HCT116 (cell line): Measurements from ENCODE around the gene SPAG6. TPM values are rescaled to one million over a fixed set of nuclear protein-coding genes. Genes with fewer than 3 reads are reported as not detected.
A peak's percentile ranks its signal among the peaks of the same experiment; 100 is the strongest.

Experiments used
- ATAC-seq: fragments of 200-7000 bp; cut with Tn5 transposase; 2 replicates; pipeline ENCODE4 v1.9.1; 2020; ENCODE audit warnings: mild to moderate bottlenecking, moderate library complexity
- BruUV-seq: library from RNA; stranded (reverse); fragments of 400-500 nt; replicated peaks from 2 replicates; lab custom pipeline; 2021; lab: Mats Ljungman, UMichigan
- CTCF ChIA-PET: fragments of 300-600 bp; sonication (Branson Sonifier 250); formaldehyde crosslinking; loops from one replicate; lab custom pipeline; 2021; ENCODE audit warnings: antibody characterized with exemption; lab: Charles Lee
- POLR2A ChIA-PET: fragments of 300-600, 350-600 bp; sonication (Branson Sonifier 250); formaldehyde crosslinking; loops from one replicate; lab custom pipeline; 2021; ENCODE audit warnings: antibody characterized with exemption; lab: Charles Lee
- RAD21 ChIA-PET, 2 experiments: fragments of 300-600 bp; sonication (Branson Sonifier 250); formaldehyde crosslinking; loops; one replicate each; lab custom pipeline; 2023; ENCODE audit warnings: low total read pairs in 2 of 2; ENCODE audit not compliant: uncharacterized antibody in 2 of 2, unreplicated experiment in 2 of 2, low non-redundant PET in 1 of 2; lab: Charles Lee
- DNase-seq: peaks from one replicate; pipeline ENCODE4 v3.0.0-alpha.2; 2010; ENCODE audit warnings: low read depth, low spot score
- H2AFZ ChIP-seq: fragments of 200-600 bp; shearing (Covaris generic), sonication (generic); 2 replicates; pipeline ENCODE4 v1.6.1; 2017; ENCODE audit warnings: low read depth, mixed run types, mixed read lengths, antibody characterized with exemption, low read length; ENCODE audit not compliant: poor library complexity, severe bottlenecking
- H3K27ac ChIP-seq: 2 replicates; pipeline ENCODE4 v1.5.1; 2012; ENCODE audit warnings: low read depth, low read length
- H3K27me3 ChIP-seq: fragments of 200-600 bp; sonication (generic); 2 replicates; pipeline ENCODE4 v1.6.1; 2016; ENCODE audit warnings: mixed run types, low read length, mixed read lengths; ENCODE audit not compliant: insufficient read depth
- H3K36me3 ChIP-seq, 2 experiments: fragments of 200-500 bp in 1 of 2; fragments of 200-600 bp in 1 of 2; sonication (Bioruptor generic) in 1 of 2; sonication (generic) in 1 of 2; 2 replicates each; pipeline versions ENCODE4 v1.5.1 to v1.6.1; 2014 to 2016; ENCODE audit warnings: low read length in 2 of 2, inconsistent platforms in 1 of 2, mixed read lengths in 1 of 2, mixed run types in 1 of 2; ENCODE audit not compliant: insufficient read depth in 2 of 2, control insufficient read depth in 1 of 2
- H3K4me1 ChIP-seq, 2 experiments: fragments of 200-600 bp in 1 of 2; sonication (generic) in 1 of 2; 2 replicates each; pipeline versions ENCODE4 v1.5.1 to v1.6.1; 2012 to 2017; ENCODE audit warnings: low read length in 2 of 2, inconsistent platforms in 1 of 2, mild to moderate bottlenecking in 1 of 2, mixed read lengths in 1 of 2, mixed run types in 1 of 2, moderate library complexity in 1 of 2; ENCODE audit not compliant: insufficient read depth in 2 of 2, control insufficient read depth in 1 of 2
- H3K4me2 ChIP-seq: fragments of 200-600 bp; sonication (generic); 2 replicates; pipeline ENCODE4 v1.6.1; 2017; ENCODE audit warnings: mixed run types, low read length, mixed read lengths
- H3K4me3 ChIP-seq, 2 experiments: fragments of 200-600 bp in 1 of 2; sonication (generic) in 1 of 2; replicated peaks in 1 of 2; 2 replicates each; pipeline ENCODE4 v1.5.1; 2011 to 2016; ENCODE audit warnings: low read length in 2 of 2, control low read depth in 1 of 2, low read depth in 1 of 2, mild to moderate bottlenecking in 1 of 2, mixed read lengths in 1 of 2, mixed run types in 1 of 2
- H3K79me2 ChIP-seq: fragments of 200-600 bp; sonication (generic); 2 replicates; pipeline ENCODE4 v1.6.1; 2017; ENCODE audit warnings: mild to moderate bottlenecking, mixed run types, low read length, moderate library complexity, mixed read lengths; ENCODE audit not compliant: insufficient read depth
- H3K9ac ChIP-seq: fragments of 200-600 bp; sonication (generic); 2 replicates; pipeline ENCODE4 v1.6.1; 2016; ENCODE audit warnings: low read length, mixed read lengths
- H3K9me2 ChIP-seq: fragments of 200-600 bp; sonication (generic), shearing (Covaris generic); 2 replicates; pipeline ENCODE4 v1.6.1; 2017; ENCODE audit warnings: mixed run types, mild to moderate bottlenecking, moderate library complexity; ENCODE audit not compliant: insufficient read depth
- H3K9me3 ChIP-seq, 2 experiments: fragments of 200-500 bp in 1 of 2; fragments of 200-600 bp in 1 of 2; sonication (Bioruptor generic) in 1 of 2; sonication (generic) in 1 of 2; 2 replicates each; pipeline ENCODE4 v1.6.1; 2014 to 2017; ENCODE audit warnings: low read length in 2 of 2, mixed read lengths in 2 of 2, inconsistent platforms in 1 of 2, low read depth in 1 of 2, mild to moderate bottlenecking in 1 of 2, mixed run types in 1 of 2, moderate library complexity in 1 of 2; ENCODE audit not compliant: control insufficient read depth in 1 of 2, insufficient read depth in 1 of 2
- H4K20me1 ChIP-seq: fragments of 200-600 bp; sonication (generic), shearing (Covaris generic); 2 replicates; pipeline ENCODE4 v1.6.1; 2017; ENCODE audit warnings: mixed run types, mild to moderate bottlenecking, moderate library complexity; ENCODE audit not compliant: insufficient read depth
- ATF3 ChIP-seq: IDR thresholded peaks from 2 replicates; pipeline ENCODE4 v1.6.1; 2012
- CBX3 ChIP-seq: IDR thresholded peaks from 2 replicates; pipeline ENCODE4 v1.6.1; 2012; ENCODE audit warnings: low read depth
- CEBPB ChIP-seq: IDR thresholded peaks from 2 replicates; pipeline ENCODE4 v1.6.1; 2012; ENCODE audit warnings: low read depth
- CTCF ChIP-seq, 3 experiments: fragments of 200-600 bp in 1 of 3; sonication (generic) in 1 of 3; IDR thresholded peaks in 2 of 3; conservative IDR thresholded peaks in 1 of 3; 2 replicates each; pipeline ENCODE4 v1.5.1; 2012 to 2017; ENCODE audit warnings: low read depth in 2 of 3, low read length in 2 of 3, antibody characterized with exemption in 1 of 3, borderline replicate concordance in 1 of 3, control low read depth in 1 of 3, mild to moderate bottlenecking in 1 of 3, mixed read lengths in 1 of 3, mixed run types in 1 of 3, moderate library complexity in 1 of 3; ENCODE audit not compliant: insufficient read depth in 1 of 3
- ELF1 ChIP-seq: IDR thresholded peaks from 2 replicates; pipeline ENCODE4 v1.6.1; 2012; ENCODE audit warnings: low read depth, borderline replicate concordance
- EZH2 ChIP-seq: fragments of 200-600 bp; sonication (generic); IDR thresholded peaks from 2 replicates; pipeline ENCODE4 v1.6.1; 2017; ENCODE audit warnings: antibody characterized with exemption, mixed run types
- JUND ChIP-seq: IDR thresholded peaks from 2 replicates; pipeline ENCODE4 v1.6.1; 2012
- MAX ChIP-seq: IDR thresholded peaks from 2 replicates; pipeline ENCODE4 v1.6.1; 2012
- POLR2A ChIP-seq: IDR thresholded peaks from 2 replicates; pipeline ENCODE4 v1.7.0; 2011; ENCODE audit warnings: borderline replicate concordance; ENCODE audit not compliant: insufficient read depth, insufficient read length; ENCODE audit errors: extremely low read depth
- RAD21 ChIP-seq: IDR thresholded peaks from 2 replicates; pipeline ENCODE4 v1.6.1; 2012; ENCODE audit warnings: low read depth, mild to moderate bottlenecking
- REST ChIP-seq: IDR thresholded peaks from 2 replicates; pipeline ENCODE4 v1.6.1; 2012; ENCODE audit warnings: low read depth
- SIN3A ChIP-seq: IDR thresholded peaks from 2 replicates; pipeline ENCODE4 v1.6.1; 2012; ENCODE audit warnings: low read depth
- SP1 ChIP-seq: IDR thresholded peaks from 2 replicates; pipeline ENCODE4 v1.6.1; 2012; ENCODE audit warnings: low read depth
- SRF ChIP-seq: IDR thresholded peaks from 2 replicates; pipeline ENCODE4 v1.6.1; 2012; ENCODE audit warnings: low read depth
- YY1 ChIP-seq: IDR thresholded peaks from 2 replicates; pipeline ENCODE4 v1.6.1; 2011; ENCODE audit warnings: low read length, low read depth, moderate library complexity, mild to moderate bottlenecking; ENCODE audit not compliant: insufficient replicate concordance; ENCODE audit errors: extremely low read depth
- ZBTB33 ChIP-seq: IDR thresholded peaks from 2 replicates; pipeline ENCODE4 v1.6.1; 2011; ENCODE audit warnings: mild to moderate bottlenecking, low read length, moderate library complexity; ENCODE audit not compliant: insufficient replicate concordance; ENCODE audit errors: extremely low read depth
- ZFX ChIP-seq: fragments of 450-650 bp; IDR thresholded peaks from 2 replicates; pipeline ENCODE4 v1.6.1; 2017
- ZNF274 ChIP-seq: fragments of 200-500 bp; sonication (Bioruptor generic); IDR thresholded peaks from 2 replicates; pipeline ENCODE4 v1.6.1; 2014; ENCODE audit warnings: mild to moderate bottlenecking, low read depth, low read length, inconsistent platforms
- intact Hi-C: fragments of 100-400 bp; cut with micrococcal nuclease; formaldehyde crosslinking; loops from 2 replicates; pipeline ENCODE4 v1.10.0; 2022
- total RNA-seq: library from RNA; stranded (reverse); gene quantifications from one replicate; pipeline ENCODE4 v1.2.1, GENCODE V29; 2021; ENCODE audit not compliant: unreplicated experiment

Gene SPAG6
- total RNA-seq, 1 experiment from 2014 or later: not detected

DNA sequence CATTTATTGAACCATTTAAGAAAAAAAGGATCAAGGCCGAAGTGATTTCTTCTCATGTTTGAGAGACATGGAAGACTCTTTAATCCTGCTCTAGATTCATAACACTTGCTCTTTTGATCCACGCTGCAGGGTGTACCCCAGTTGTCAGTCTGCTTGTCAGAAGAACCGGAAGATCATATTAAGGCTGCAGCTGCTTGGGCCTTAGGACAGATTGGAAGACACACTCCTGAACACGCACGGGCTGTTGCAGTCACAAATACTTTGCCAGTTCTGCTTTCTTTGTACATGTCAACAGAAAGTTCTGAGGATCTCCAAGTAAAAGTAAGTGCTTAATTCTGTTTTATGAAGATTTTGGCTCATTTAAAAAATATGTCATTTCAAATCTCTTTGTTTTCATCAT lies 46.3 kb downstream of the SPAG6 start:
- no peaks in the 10 kb centered on the region for H3K27me3 ChIP-seq
- ATAC-seq (no peak), DNase-seq (no peak)
- H3K9me3 ChIP-seq: no peaks in the 10 kb centered on the region
- RAD21 ChIA-PET: no interaction called here
- H4K20me1 ChIP-seq: no peaks in the 10 kb centered on the region
- H3K36me3 ChIP-seq: no peaks in the 10 kb centered on the region
- no TSS peak for BruUV-seq
- no peaks in the 10 kb centered on the region for H3K4me1 ChIP-seq
- H3K9me2 ChIP-seq: no peaks in the 10 kb centered on the region
- no peak overlapping the region for H3K4me3 ChIP-seq
- no peak overlapping the region for H3K27ac ChIP-seq
- intact Hi-C loops: no loop called here
- H3K4me2 ChIP-seq: no peak overlapping the region
- POLR2A ChIA-PET: no interaction called here
- no peak overlapping the region for H3K9ac ChIP-seq
- no peak for TF ChIP-seq ZFX
- TF ChIP-seq JUND: no peak
- TF ChIP-seq SIN3A: no peak
- no peak for TF ChIP-seq ATF3
- TF ChIP-seq SRF: no peak
- TF ChIP-seq ZBTB33: no peak
- TF ChIP-seq CEBPB: no peak
- no peak for TF ChIP-seq EZH2
- no peak for TF ChIP-seq YY1
- TF ChIP-seq ZNF274: no peak
- no peak for TF ChIP-seq SP1
- no peak for TF ChIP-seq ELF1
- no peak for TF ChIP-seq MAX
- no peak for TF ChIP-seq CTCF (IDR thresholded peaks at IDR 0.05 in 2 of 3, conservative IDR thresholded peaks at IDR 0.05 in 1 of 3; ENCODE audit: borderline replicate concordance in 1 of 3, insufficient read depth in 1 of 3, low read depth in 2 of 3, low read length in 2 of 3)
- no peak for TF ChIP-seq RAD21
- TF ChIP-seq POLR2A: no peak
- no peak for TF ChIP-seq CBX3
- TF ChIP-seq REST: no peak
- H2AFZ ChIP-seq: peak overlapping the region; percentile 40
- CTCF ChIA-PET: no interaction called here
- H3K79me2 ChIP-seq: no peaks in the 10 kb centered on the region
